PFSK-1 (cell line): ENCODE data around the gene PCNT.

ENCODE experiments used
- FOXP2 ChIP-seq: optimal IDR thresholded peaks from 2 replicates; pipeline ENCODE3; 2011; ENCODE audit warnings: borderline replicate concordance, control low read depth, inconsistent platforms; ENCODE audit not compliant: insufficient read depth; ENCODE audit errors: extremely low read length, extremely low read depth
- POLR2AphosphoS5 ChIP-seq: IDR thresholded peaks from 2 replicates; pipeline ENCODE4 v1.6.1; 2012; ENCODE audit warnings: low read depth, mild to moderate bottlenecking, control low read depth, low read length, moderate library complexity
- REST ChIP-seq, 2 experiments: IDR thresholded peaks; 2 replicates each; pipeline versions ENCODE4 v1.6.1 to v1.8.0; 2011 to 2012; ENCODE audit warnings: low read depth in 2 of 2, low read length in 2 of 2, control low read depth in 1 of 2, inconsistent platforms in 1 of 2, mild to moderate bottlenecking in 1 of 2, moderate library complexity in 1 of 2; ENCODE audit not compliant: insufficient read depth in 1 of 2
- SIN3A ChIP-seq: IDR thresholded peaks from 2 replicates; pipeline ENCODE4 v1.6.1; 2012; ENCODE audit warnings: mild to moderate bottlenecking, low read length, moderate library complexity, borderline replicate concordance; ENCODE audit not compliant: insufficient read depth
- TAF1 ChIP-seq: IDR thresholded peaks from 2 replicates; pipeline ENCODE4 v1.6.1; 2012; ENCODE audit warnings: low read length, control low read depth, borderline replicate concordance; ENCODE audit not compliant: insufficient read depth

Gene PCNT

DNA sequence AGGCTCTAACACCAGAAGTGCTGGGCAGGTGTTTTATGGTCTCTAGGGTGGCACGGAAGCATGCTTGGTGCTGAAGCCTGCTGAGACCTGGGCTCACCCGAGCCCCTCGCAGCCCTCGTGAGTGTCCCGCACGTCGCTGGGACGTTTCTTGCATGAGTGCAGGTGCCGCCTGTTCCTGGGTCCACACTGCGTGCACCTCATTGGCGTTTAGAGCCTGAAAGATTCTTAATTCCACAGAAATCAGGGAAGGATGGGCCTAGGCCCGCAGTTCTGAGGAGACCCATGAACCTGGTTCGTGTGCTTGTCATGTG, 91.0 kb downstream of the PCNT start:
- no peak for TF ChIP-seq POLR2AphosphoS5

GRCh38 chr21:46416551-46416950, 92.6 kb downstream of the PCNT start:
- TF ChIP-seq REST (IDR thresholded peaks at IDR 0.05; ENCODE audit: insufficient read depth in 1 of 2, low read depth in 2 of 2, low read length in 2 of 2) (no peak), TAF1 (no peak), FOXP2 (no peak), SIN3A (no peak), POLR2AphosphoS5 (no peak)

GRCh38 chr21:46418265-46418946, 94.5 kb downstream of the PCNT start:
- TF ChIP-seq TAF1, result no peak
- TF ChIP-seq SIN3A, result no peak
- TF ChIP-seq POLR2AphosphoS5, result no peak

GRCh38 chr21:46420241-46421190, 96.6 kb downstream of the PCNT start:
- TF ChIP-seq FOXP2 (no peak), POLR2AphosphoS5 (no peak), REST (IDR thresholded peaks at IDR 0.05; ENCODE audit: insufficient read depth in 1 of 2, low read depth in 2 of 2, low read length in 2 of 2) (no peak), TAF1 (no peak), SIN3A (no peak)

DNA sequence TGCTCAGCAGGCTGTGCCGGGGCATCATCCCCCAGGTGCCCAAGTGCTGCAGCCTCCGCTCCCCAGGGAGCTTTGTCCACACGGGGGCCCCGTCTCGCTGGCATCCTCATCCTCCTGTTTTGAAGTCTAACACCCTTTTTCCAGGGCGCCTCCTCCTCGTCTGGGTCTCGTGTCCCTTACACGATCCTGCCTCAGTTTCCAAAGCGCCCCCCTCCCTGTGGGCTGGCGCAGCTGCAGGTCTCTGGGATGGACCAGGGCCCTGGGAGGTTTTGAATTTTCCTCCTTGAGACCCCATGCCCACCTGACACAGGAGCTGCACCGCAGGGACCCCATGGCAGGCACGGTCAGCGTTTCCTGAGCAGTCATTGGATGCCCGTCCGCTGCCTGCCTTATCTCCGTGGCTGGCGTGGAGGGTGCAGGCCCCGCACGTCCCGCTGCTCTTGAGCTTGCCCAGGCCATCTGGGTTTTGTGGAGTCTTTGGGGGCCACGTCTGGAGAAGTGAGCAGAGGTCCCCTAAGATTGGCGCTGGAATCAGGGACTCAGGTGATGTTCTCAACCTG, 97.3 kb downstream of the PCNT start:
- TF ChIP-seq SIN3A (no peak), REST (IDR thresholded peaks at IDR 0.05; ENCODE audit: insufficient read depth in 1 of 2, low read depth in 2 of 2, low read length in 2 of 2) (no peak), POLR2AphosphoS5 (no peak), TAF1 (no peak), FOXP2 (no peak)

GRCh38 chr21:46421756-46422555, 98.0 kb downstream of the PCNT start:
- TF ChIP-seq SIN3A, result no peak
- TF ChIP-seq FOXP2, result no peak
- TF ChIP-seq TAF1, result no peak
- TF ChIP-seq POLR2AphosphoS5, result no peak
- no peak for TF ChIP-seq REST (IDR thresholded peaks at IDR 0.05; ENCODE audit: insufficient read depth in 1 of 2, low read depth in 2 of 2, low read length in 2 of 2)
